ENCODE data around the gene MAP2K2. TPM values are rescaled to one million over a fixed set of nuclear protein-coding genes. Genes with fewer than 3 reads are reported as not detected.

The MAP2K2 gene
- total and polyA plus RNA-seq, 12 donors, result 81.5 to 369 (median 145) TPM

DNA sequence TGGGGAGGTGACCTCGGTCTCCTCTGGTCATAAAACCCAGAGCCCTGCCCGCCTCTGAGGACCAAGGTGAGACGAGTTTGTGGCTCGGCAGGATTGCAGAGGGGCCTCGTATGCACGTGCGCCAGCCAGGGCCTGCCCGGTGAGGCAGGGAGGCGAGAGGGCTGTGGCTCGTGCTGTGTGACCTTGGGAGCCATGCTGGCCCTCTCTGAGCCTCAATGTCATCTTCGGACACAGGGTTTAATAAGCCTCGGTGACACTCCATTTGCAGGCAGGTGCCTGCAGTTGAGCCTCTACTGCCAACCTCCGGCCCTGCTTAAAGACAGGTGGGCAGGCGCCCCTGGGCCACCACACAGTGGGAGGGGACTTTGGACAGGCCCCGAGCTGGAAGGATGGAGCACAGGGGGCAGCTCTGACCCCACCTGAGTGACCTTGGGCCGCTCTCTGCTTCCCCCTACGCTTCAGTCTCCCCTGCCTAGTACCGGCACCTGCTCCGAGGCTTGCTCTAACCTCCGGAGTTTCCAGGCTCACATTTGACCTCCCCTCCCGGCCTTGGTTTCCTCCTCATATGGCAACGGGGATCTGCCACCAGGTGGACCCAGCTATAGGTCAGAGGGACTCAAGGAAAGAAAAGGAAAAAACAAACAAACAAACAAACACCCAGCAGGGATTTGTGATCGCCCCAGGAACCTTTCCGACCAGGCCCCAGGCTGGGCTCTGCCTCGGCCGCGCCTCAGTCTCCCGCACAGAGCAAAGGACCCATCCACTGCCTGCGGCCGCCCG, 60.4 kb downstream of the MAP2K2 start:
- H3K36me3 ChIP-seq (replicated peaks in 1 of 2), result no peaks in the 10 kb centered on the region
- H3K9me3 ChIP-seq (replicated peaks in 1 of 3), result no peaks in the 10 kb centered on the region
- peak in 1 of 2 donors; percentile 36 for TF ChIP-seq POLR2A (IDR thresholded peaks at IDR 0.05)
- TF ChIP-seq, protein P1, sequence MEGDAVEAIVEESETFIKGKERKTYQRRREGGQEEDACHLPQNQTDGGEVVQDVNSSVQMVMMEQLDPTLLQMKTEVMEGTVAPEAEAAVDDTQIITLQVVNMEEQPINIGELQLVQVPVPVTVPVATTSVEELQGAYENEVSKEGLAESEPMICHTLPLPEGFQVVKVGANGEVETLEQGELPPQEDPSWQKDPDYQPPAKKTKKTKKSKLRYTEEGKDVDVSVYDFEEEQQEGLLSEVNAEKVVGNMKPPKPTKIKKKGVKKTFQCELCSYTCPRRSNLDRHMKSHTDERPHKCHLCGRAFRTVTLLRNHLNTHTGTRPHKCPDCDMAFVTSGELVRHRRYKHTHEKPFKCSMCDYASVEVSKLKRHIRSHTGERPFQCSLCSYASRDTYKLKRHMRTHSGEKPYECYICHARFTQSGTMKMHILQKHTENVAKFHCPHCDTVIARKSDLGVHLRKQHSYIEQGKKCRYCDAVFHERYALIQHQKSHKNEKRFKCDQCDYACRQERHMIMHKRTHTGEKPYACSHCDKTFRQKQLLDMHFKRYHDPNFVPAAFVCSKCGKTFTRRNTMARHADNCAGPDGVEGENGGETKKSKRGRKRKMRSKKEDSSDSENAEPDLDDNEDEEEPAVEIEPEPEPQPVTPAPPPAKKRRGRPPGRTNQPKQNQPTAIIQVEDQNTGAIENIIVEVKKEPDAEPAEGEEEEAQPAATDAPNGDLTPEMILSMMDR (IDR thresholded peaks at IDR 0.05), result no peak
- H3K27me3 ChIP-seq, result no peaks in the 10 kb centered on the region
- intact Hi-C loops (cut with DNase I), result loop anchor here in 1 of 2 donors (5.0 kb wide), 1 partner anchor 51 kb away; no protein-coding TSS in a partner anchor
- DNase-seq, result peak in 6 of 7 donors; percentile 56 to 69 (median 60)
- 6 to 25% (median 19%) methylated on average over 14 to 31 of the region's 31 CpGs for WGBS, 4 donors
- H3K27ac ChIP-seq, result peak overlapping the region; percentile 69 to 98 (median 90)
- peaks cover 57 to 66% of the 10 kb centered on the region in 2 donors for H3K4me1 ChIP-seq (replicated peaks in 1 of 2)
- H3K4me3 ChIP-seq, result peak overlapping the region in 3 of 4 donors; percentile 81 to 99 (median 93)

- Histone ChIP-seq H3K4me3 (peak overlapping the region in 1 of 4 donors; percentile 99), H3K36me3 (replicated peaks in 1 of 2) (no peaks in the 10 kb centered on the region), H3K9me3 (replicated peaks in 1 of 3) (no peaks in the 10 kb centered on the region), H3K27ac (peak overlapping the region; percentile 13 to 98 (median 93)), H3K4me1 (replicated peaks in 1 of 2) (peaks cover 64 to 67% of the 10 kb centered on the region in 2 donors), H3K27me3 (no peaks in the 10 kb centered on the region)
- no peak for TF ChIP-seq POLR2A (IDR thresholded peaks at IDR 0.05)
- TF ChIP-seq, protein P1 (IDR thresholded peaks at IDR 0.05), result no peak
- no peak for DNase-seq
- intact Hi-C loops (cut with DNase I), result loop anchor here in 1 of 2 donors (5.0 kb wide), 1 partner anchor 50 kb away; no protein-coding TSS in a partner anchor
- WGBS, 4 donors, result 40 to 54% (median 53%) methylated on average over 12 to 30 of the region's 30 CpGs
Observed at GRCh38 chr19:4062419-4063368, 61.2 kb downstream of the MAP2K2 start.

DNA sequence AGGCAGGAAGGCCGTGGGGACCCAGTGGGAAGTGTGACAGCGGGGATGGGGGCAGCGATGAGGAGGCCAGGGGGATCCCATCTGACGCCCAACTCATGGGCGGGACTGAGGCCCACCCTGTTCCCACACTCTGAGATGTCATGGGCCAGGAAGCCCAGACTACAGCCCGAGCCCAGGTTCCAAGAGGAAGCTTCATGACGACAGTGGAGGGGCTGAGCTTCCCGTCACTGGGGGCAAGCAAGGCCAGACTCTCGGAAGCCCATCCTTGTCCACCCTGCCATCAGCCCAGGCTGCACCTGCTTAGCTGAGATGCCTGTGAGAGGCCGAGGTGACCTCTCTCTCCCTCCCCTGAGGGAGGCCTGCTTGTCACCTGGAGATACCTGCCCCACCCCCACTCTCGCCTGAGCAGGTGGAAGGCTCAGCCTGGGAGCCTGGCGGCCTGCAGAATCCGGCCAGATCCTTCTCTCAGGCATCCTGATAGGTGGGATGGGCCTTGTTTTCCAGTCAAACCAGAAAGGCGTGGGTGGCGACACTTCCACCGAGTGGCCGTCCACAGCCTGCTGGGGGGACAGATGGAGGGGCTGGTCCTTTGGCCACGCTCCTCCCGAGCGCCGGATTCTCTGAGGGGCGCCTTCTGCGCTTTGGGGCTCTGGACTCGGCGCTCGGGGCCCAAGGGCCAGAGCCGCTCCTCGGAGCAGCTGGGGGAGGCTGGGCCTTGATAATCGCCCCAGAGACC, 62.1 kb downstream of the MAP2K2 start:
- intact Hi-C loops (cut with DNase I), result loop anchor here in 1 of 2 donors (5.0 kb wide), 1 partner anchor 50 kb away; no protein-coding TSS in a partner anchor
- peak in 2 of 7 donors; percentile 44 to 47 for DNase-seq

More for the DNA sequence above, 62.1 kb downstream of the MAP2K2 start:
- no peaks in the 10 kb centered on the region for H3K36me3 ChIP-seq (replicated peaks in 1 of 2)
- WGBS, 4 donors, result 33 to 67% (median 55%) methylated on average over 1 to 29 of the region's 29 CpGs
- TF ChIP-seq, protein P1 (IDR thresholded peaks at IDR 0.05), result no peak
- TF ChIP-seq POLR2A (IDR thresholded peaks at IDR 0.05), result no peak
- H3K27me3 ChIP-seq, result no peaks in the 10 kb centered on the region
- H3K4me1 ChIP-seq (replicated peaks in 1 of 2), result peaks cover 68 to 70% of the 10 kb centered on the region in 2 donors
- H3K27ac ChIP-seq, result peak overlapping the region; percentile 73 to 98 (median 93)
- peak overlapping the region in 1 of 4 donors; percentile 57 for H3K4me3 ChIP-seq
- H3K9me3 ChIP-seq (replicated peaks in 1 of 3), result no peaks in the 10 kb centered on the region

Data from adrenal gland (tissue), 12 donors.